Fibroblast of upper back skin (primary cell): ENCODE data around the gene CACUL1.

Experiments used
- DNase-seq: peaks from one replicate; pipeline ENCODE4 v3.0.0-alpha.2; 2013

CACUL1 gene

GRCh38 chr10:118732245-118733165 lies 22.3 kb downstream of the CACUL1 start:
- DNase-seq, result no peak

- no peak for DNase-seq
These were observed 23.9 kb downstream of the CACUL1 start for GRCh38 chr10:118730756-118731456.

DNA sequence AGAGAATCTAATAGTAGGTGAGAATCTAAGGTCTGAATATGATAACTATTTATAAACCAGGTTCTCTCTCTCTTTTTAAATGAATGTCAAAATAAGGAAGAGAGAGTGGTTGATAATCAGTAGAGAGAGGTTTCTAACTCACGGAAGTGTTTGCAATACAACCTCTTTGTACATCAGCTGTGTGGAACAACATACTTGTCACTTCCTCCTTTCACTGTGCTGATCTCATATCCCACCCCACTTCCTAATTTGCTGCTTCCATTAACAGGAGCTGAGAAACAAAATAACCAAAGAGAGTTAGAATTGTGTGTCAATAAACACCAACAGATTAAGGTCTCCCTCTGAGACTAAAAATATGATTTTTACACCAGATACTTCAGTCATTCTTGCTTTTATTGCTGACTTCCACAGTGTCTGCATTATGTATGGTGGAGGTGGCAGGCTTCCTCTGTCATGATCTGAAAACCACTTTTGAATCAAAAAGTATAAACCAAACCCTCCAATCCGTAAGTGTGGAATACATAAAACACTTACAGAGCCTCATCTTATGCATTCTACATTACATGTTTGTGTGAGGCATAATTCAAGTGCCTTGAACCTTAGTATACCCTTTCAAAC lies 25.0 kb downstream of the CACUL1 start:
- DNase-seq, result no peak

DNA sequence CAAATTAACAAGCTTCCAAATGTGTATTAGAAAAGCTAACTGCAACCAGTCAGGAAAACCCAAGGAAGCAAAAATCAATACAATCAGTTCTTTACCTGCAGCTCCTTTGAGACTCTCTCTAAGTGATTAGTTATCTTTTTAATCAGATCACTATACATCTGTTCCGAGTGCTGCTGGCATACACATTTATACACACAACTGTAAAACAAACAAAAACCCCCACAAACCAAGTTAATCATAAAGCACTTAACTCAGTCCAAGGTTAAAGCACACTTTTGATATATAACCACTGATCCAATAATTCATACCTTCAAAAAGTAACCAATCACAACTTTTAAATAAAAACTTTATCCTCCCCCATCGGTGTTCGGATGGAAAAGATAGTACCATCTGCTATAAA lies 25.6 kb downstream of the CACUL1 start:
- no peak for DNase-seq

GRCh38 chr10:118725886-118726500 lies 28.8 kb downstream of the CACUL1 start:
- peak; percentile 13 for DNase-seq

- peak; percentile 43 for DNase-seq
These were observed 31.3 kb downstream of the CACUL1 start for GRCh38 chr10:118723466-118723865.

- DNase-seq, result no peak
These were observed 33.3 kb downstream of the CACUL1 start for GRCh38 chr10:118721539-118721876.

DNA sequence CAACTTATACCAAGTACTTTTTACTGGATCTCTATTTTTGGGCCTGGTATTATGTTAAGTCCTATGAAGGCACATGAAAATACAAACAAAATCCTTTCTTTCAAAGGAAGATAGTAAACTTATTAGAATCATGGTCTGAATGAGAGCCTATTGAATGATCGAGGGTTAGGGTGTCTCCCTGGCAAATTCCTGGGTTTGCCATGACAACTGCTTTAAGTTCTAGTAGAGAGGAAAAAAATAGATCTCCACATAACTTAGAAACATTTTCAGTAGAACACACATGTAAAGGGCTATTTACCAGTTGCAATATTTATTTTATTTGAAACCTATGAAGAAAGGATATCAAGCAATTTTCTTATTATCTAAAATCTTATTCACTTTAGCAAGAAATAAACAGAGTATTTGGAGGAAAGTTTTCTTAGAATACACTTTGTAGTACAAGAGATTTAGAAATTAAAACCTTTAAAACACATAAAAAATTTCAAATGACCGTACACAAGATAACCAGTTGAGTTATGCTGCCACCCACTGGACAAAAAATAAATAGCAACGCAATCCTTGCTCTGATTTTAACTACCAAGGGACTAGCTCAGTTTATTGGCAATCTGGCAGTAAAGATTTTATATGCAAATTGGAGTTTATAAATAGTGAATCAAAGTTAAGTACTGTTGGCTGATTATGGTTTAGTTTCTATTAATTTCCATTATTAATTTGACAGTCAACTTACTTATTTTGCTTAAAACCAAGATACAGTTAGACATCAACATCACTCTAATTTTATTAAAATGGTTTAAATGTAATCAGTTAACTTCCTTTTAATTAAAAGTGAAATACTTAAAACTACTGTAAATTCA lies 33.9 kb downstream of the CACUL1 start:
- peak; percentile 59 for DNase-seq

GRCh38 chr10:118714366-118714765 lies 40.4 kb downstream of the CACUL1 start:
- no peak for DNase-seq

- no peak for DNase-seq
These were observed 41.7 kb downstream of the CACUL1 start for GRCh38 chr10:118712930-118713634.

- no peak for DNase-seq
These were observed 42.7 kb downstream of the CACUL1 start for GRCh38 chr10:118712080-118712479.

DNA sequence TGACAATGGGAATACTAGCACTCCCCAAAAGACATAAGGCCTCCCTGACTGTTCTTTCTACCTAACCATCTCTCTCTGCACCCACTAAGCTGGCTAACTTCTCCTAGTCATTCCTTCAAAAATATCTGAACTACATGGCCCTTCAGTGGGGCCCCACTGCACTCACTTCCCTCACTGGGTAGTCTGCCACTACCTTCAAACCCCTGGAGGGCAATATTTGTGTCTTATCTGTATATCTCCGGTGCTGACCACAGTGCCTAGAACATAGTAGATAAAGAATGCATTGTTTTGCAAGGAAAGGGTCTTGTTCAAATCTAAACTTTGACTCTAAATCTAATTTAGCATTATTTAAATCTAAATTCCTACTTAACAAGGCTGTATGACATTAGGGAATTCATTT lies 44.3 kb downstream of the CACUL1 start:
- DNase-seq, result no peak

DNA sequence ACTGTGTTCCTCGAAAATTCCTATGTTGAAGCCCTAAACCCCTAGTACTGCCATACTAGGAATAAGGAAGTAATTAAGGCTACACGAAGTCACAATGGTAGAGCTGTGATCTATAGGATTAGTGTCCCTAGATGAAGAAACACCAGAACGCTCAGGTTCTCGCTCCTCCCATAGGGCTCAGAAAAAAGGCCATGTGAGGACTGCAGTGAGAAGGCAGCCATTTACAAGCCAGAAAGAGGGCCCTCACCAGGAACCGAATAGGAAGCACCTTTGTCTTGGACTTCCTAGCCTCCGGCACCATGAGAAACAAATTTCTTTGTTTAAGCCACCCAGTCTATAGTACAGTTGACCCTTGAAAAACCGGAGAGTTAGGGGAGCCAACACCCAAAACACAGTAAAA lies 46.2 kb downstream of the CACUL1 start:
- no peak for DNase-seq

- no peak for DNase-seq
These were observed 50.1 kb downstream of the CACUL1 start for GRCh38 chr10:118704711-118705110.

- peak; percentile 84 for DNase-seq
These were observed 53.0 kb downstream of the CACUL1 start for GRCh38 chr10:118701529-118702323.

- DNase-seq, result peak; percentile 47
These were observed 56.3 kb downstream of the CACUL1 start for GRCh38 chr10:118698421-118698820.

- peak; percentile 66 for DNase-seq
These were observed 59.9 kb downstream of the CACUL1 start for GRCh38 chr10:118694848-118695247.

- DNase-seq, result peak; percentile 96
These were observed 61.9 kb downstream of the CACUL1 start for GRCh38 chr10:118692872-118693271.

DNA sequence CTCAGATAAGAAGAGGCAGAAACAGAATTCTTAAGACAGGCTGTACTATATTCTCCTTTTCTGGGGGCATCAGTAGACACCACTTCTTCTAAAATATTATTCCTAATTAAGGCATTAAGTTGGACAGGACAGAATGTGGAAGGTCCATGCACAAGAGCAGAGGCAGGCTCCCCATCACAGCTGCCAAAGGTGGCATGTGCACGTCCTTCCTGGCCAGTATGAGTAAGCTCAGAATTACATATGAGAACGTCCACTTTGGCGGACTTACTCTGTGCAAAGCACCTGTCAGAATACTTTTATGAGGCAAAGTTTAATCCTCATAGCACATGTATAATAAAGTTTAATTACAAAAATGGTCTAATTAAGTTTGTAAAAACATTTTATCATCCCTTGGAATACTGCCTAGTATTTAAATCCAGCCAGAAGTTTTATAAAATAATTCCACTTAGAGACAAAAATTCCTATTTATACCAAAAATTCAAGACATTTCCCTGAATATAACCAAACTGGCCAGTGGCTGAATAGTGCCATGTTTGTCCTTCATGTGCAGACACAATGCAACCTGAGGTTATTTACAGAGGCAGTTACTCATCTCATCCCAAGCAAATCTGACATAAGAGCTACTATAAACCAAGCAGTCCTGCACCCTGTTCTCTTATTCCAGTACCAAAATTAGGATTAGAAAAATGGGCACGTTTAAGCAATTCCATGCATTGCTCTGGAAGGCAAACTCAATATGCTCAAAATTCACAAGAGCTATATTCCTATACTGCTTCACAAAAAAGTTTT lies 65.5 kb downstream of the CACUL1 start:
- no peak for DNase-seq

DNA sequence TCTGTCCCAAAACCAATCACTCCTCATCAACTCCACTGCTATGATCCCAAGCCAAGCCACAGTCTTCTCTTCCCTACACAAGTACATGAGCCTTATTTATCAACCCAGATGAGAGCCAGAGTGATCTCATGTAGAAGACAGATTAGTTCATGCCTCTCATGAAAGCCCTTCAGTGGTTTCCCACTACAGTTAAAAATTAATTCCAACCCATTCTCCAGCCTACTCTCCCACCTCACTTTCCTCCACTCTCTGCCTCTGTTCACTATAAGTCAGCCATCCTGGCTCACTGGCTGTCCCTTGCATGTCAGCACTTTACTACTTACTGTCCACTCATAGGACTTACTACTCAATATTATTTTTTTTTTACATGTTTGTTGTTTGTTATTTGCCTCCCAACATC lies 67.3 kb downstream of the CACUL1 start:
- DNase-seq, result no peak
